Heart right ventricle (tissue), 16 donors: Measurements from ENCODE around the gene SUMO3. TPM values are rescaled to one million over a fixed set of nuclear protein-coding genes. Genes with fewer than 3 reads are reported as not detected.

ENCODE experiments used
- ATAC-seq, 8 donors: fragments of 200-7000 bp; cut with Tn5 transposase; one replicate each; pipeline ENCODE4 v1.9.1; 2020; ENCODE audit warnings: mild to moderate bottlenecking in 8 of 8, moderate library complexity in 8 of 8, moderate number of reproducible peaks in 1 of 8
- DNase-seq, 2 donors: peaks; one replicate each; pipeline ENCODE4 v3.0.0-alpha.2; 2020
- H3K27ac ChIP-seq, 10 donors: fragments of 200-600 bp; sonication (generic) in 2 of 10; one replicate each; pipeline versions ENCODE4 v1.5.0 to v1.8.0; 2020 to 2022; ENCODE audit warnings: mild to moderate bottlenecking in 3 of 10
- H3K27me3 ChIP-seq, 7 donors: fragments of 200-600 bp; one replicate each; pipeline ENCODE4 v1.8.0; 2021 to 2022; ENCODE audit warnings: mild to moderate bottlenecking in 2 of 7
- H3K36me3 ChIP-seq, 9 donors: fragments of 200-600 bp; sonication (generic) in 1 of 9; one replicate each; pipeline versions ENCODE4 v1.5.0 to v1.8.0; 2020 to 2022; ENCODE audit warnings: mild to moderate bottlenecking in 2 of 9
- H3K4me1 ChIP-seq, 9 donors: fragments of 200-600 bp; sonication (generic) in 1 of 9; one replicate each; pipeline versions ENCODE4 v1.5.0 to v1.8.0; 2020 to 2022; ENCODE audit warnings: mild to moderate bottlenecking in 4 of 9
- H3K4me3 ChIP-seq, 10 donors: fragments of 200-600 bp; sonication (generic) in 2 of 10; one replicate each; pipeline versions ENCODE4 v1.5.0 to v1.8.0; 2020 to 2022; ENCODE audit warnings: mild to moderate bottlenecking in 7 of 10, moderate library complexity in 2 of 10
- H3K9me3 ChIP-seq, 11 donors: fragments of 200-600 bp in 10 of 11; sonication (generic) in 2 of 11; one replicate each; pipeline versions ENCODE4 v1.5.0 to v1.8.0; 2013 to 2022; ENCODE audit warnings: mild to moderate bottlenecking in 2 of 11, control low read depth in 1 of 11, moderate library complexity in 1 of 11
- WGBS, 2 donors: extraction: QIAGEN DNeasy Blood & Tissue Kit; methylation state at CpG; one replicate each; pipeline ENCODE4 v1.1.7; 2013; ENCODE audit warnings: inconsistent platforms in 1 of 2; 5-methylcytosine and 5-hydroxymethylcytosine counted together
- intact Hi-C, 10 donors: fragments of 100-400 bp; cut with DNase I; formaldehyde crosslinking; loops; one replicate each; pipeline versions ENCODE4 v1.11.1 to v1.14.2; 2022
- polyA plus RNA-seq, 2 donors: library from polyadenylated mRNA; stranded (reverse); fragments of 200-250 nt; gene quantifications; one replicate each; pipeline ENCODE4 v1.2.3, GENCODE V29; 2013
- total RNA-seq, 10 donors: library from RNA; stranded (reverse); fragmentation: NEBNext Ultra II Directional in 3 of 10; extraction: Animal tissue kit (Norgen Biotek cat#: 25700) in 3 of 10; gene quantifications; one replicate each; pipeline versions ENCODE4 v1.2.1 to v1.2.4, GENCODE V29; 2021 to 2023
- TF ChIP-seq, protein P1 (sequence below), 9 donors: fragments of 200-600 bp; sonication (generic) in 2 of 9; IDR thresholded peaks; one replicate each; pipeline versions ENCODE4 v1.5.0 to v1.8.0; 2021 to 2022; ENCODE audit warnings: antibody characterized with exemption in 9 of 9, mild to moderate bottlenecking in 5 of 9, moderate library complexity in 1 of 9
- donor health status: Arrhythmogenic right ventricular cardiomyopathy.
- donor health status: ischemic (EF 13 %, LVEDD 7.1; RV severe dilation, severe dysfunction).
- donor health status: healthy with polysubstance abuse.
- donor health status: DM: no; HTN: yes; CAD: no.
- donor health status: DM: no; HTN: no; CAD: no.
- donor health status: ischemic (EF 25% LVEDD 6.9; RV normal size, moderate dysfunction).
- donor health status: ischemic (EF 25% LVEDD 5.7; RV mildly dilated, moderate dysfunction).
- donor health status: healthy.
- donor health status: DM: yes; HTN: yes; CAD: no.
- donor health status: Ischemic cardiomyopathy.
- donor health status: ischemic (EF 35%, LVEDD 5.7; RV mildly dilated, moderate dysfunction).
- donor health status: nonischemic (EF 11% LVEDD 7.7; RV severe dilation, severe dysfunction).
- donor health status: DM: yes; HTN: yes; CAD: no.
- donor health status: PGD.
- donor health status: ischemic (EF 29% LVEDD 5.4; RV normal size, mild dysfunction).
- donor health status: nonischemic (EF 23%, LVEDD 6.1; RV moderate dilation, normal function).

The SUMO3 gene
- total and polyA plus RNA-seq, 12 donors: 14.9 to 80.9 (median 70.5) TPM

DNA sequence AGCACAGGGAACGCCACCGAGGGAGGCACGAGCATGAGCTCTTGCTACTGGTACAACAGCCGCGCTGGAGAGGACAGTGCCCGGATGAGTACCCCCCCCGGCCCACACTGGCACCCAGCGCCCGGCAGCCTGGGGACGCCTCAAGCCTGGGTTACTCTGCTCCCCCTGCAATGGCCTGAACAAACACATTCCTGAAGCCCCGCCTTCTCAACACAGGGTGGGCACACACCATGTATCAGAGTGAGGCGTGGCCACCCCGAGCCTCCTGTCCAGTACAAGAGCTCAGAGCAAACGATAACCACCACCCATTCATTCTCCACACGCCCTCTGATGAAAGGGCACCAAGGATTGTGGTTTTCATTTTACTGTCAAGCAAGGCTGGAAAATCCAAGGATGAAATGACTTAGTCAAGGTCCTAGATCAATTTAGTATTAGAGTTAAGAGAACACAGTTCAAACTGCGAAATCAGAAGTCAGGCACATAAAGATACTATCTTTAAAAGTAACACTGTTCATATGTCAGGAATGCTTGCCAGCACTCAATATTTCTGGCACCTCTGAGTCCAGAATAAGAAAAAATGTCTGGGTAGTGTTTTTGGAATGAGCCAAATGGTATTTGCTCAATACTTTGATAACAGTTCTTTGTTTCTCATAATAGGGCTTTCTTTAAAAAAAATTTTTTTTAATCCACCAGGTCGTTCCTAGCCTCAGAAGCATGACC is 38.3 kb downstream of the SUMO3 start:
- no peak overlapping the region for H3K27ac ChIP-seq
- H3K9me3 ChIP-seq: no peaks in the 10 kb centered on the region
- TF ChIP-seq, protein P1, sequence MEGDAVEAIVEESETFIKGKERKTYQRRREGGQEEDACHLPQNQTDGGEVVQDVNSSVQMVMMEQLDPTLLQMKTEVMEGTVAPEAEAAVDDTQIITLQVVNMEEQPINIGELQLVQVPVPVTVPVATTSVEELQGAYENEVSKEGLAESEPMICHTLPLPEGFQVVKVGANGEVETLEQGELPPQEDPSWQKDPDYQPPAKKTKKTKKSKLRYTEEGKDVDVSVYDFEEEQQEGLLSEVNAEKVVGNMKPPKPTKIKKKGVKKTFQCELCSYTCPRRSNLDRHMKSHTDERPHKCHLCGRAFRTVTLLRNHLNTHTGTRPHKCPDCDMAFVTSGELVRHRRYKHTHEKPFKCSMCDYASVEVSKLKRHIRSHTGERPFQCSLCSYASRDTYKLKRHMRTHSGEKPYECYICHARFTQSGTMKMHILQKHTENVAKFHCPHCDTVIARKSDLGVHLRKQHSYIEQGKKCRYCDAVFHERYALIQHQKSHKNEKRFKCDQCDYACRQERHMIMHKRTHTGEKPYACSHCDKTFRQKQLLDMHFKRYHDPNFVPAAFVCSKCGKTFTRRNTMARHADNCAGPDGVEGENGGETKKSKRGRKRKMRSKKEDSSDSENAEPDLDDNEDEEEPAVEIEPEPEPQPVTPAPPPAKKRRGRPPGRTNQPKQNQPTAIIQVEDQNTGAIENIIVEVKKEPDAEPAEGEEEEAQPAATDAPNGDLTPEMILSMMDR (IDR thresholded peaks at IDR 0.05): no peak
- no peaks in the 10 kb centered on the region for H3K27me3 ChIP-seq
- H3K4me3 ChIP-seq: no peak overlapping the region
- ATAC-seq (peak in 3 of 8 donors; percentile 19 to 44 (median 23)), DNase-seq (no peak)
- H3K4me1 ChIP-seq: peaks cover 0 to 16% (median 5%) of the 10 kb centered on the region in 9 donors
- 86 to 89% methylated on average over 17 of the region's 17 CpGs for WGBS, 2 donors
- intact Hi-C loops: loop anchor here in 1 of 10 donors (10.0 kb wide), 1 partner anchor 155 kb away; the partner anchor contains the start of gene KRTAP10-9
- peaks cover 0 to 65% (median 15%) of the 10 kb centered on the region in 9 donors for H3K36me3 ChIP-seq

DNA sequence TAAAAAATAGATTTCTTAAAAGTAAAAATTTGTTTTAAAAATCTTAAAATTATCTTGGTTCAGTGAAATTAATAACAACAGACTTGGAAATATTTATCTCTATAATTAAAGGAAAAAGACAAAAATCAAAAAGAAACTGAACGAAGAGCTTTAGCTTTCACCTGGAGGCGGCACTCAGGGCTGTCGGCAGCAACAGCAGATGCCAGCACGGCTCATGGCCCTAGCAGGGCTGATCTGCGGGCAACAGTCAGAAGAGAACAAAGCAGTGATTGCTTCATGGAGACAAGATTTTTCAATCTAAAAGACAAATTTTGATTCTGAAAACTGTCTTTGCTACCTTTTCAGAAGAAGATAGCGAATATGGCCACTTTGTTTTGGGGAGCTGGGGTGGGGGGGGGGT is 38.9 kb downstream of the SUMO3 start:
- intact Hi-C loops: no loop called here
- TF ChIP-seq, protein P1 (IDR thresholded peaks at IDR 0.05): no peak
- 91 to 96% methylated on average over 6 of the region's 6 CpGs for WGBS, 2 donors
- H3K36me3 ChIP-seq: peaks cover 0 to 69% (median 20%) of the 10 kb centered on the region in 9 donors
- H3K4me1 ChIP-seq: peaks cover 0 to 16% (median 5%) of the 10 kb centered on the region in 9 donors
- no peak for DNase-seq
- ATAC-seq: no peak
- H3K27ac ChIP-seq: no peak overlapping the region
- H3K27me3 ChIP-seq: no peaks in the 10 kb centered on the region
- no peaks in the 10 kb centered on the region for H3K9me3 ChIP-seq
- no peak overlapping the region for H3K4me3 ChIP-seq

DNA sequence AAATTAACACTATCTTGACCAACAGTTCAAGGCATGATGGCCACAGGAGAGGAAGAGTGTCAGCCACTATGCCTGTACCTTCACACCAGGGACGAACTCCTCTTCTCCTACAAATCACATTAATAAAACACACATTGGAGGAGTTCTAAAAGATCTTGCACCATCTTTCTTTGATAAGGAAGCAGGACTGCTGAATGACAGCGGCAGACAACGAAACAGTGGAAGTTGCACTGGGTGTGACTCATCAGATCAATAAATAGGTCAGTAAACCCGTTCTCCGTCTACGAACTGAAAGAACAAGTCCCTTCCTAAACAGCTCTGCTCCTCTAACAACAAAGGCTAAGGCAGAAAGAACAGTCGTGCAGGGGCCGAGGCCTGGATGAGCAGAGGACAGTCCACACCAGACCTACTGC is 39.4 kb downstream of the SUMO3 start:
- intact Hi-C loops: no loop called here
- Histone ChIP-seq H3K4me1 (peaks cover 0 to 16% (median 5%) of the 10 kb centered on the region in 9 donors), H3K9me3 (no peaks in the 10 kb centered on the region), H3K4me3 (no peak overlapping the region), H3K27me3 (no peaks in the 10 kb centered on the region), H3K27ac (no peak overlapping the region), H3K36me3 (peaks cover 0 to 74% (median 24%) of the 10 kb centered on the region in 9 donors)
- TF ChIP-seq, protein P1 (IDR thresholded peaks at IDR 0.05): no peak
- DNase-seq (no peak), ATAC-seq (no peak)
- WGBS, 2 donors: 88 to 93% methylated on average over 8 of the region's 8 CpGs

DNA sequence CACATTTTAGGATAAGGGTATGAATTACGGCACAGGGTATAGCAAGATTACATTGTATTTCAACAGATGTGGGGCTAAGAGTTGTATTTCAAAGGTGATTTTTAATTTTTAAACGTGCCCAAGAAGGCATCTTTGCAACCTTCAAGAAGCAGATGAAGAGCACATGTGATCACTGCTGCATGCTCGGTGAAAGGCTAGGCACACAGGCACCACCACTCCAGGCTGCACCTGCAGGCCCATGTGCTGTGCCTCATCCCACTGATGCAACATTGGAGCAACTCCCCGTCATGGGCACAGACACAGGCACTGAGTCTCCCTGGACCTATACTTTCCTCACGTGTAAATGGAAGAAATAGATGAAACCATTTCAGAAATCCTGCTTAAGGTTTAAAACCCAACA is 39.8 kb downstream of the SUMO3 start:
- ATAC-seq (peak in 1 of 8 donors; percentile 47), DNase-seq (no peak)
- WGBS, 2 donors: 92 to 95% methylated on average over 5 of the region's 5 CpGs

More for the DNA sequence above, 39.8 kb downstream of the SUMO3 start:
- peaks cover 0 to 78% (median 28%) of the 10 kb centered on the region in 9 donors for H3K36me3 ChIP-seq
- no peak overlapping the region for H3K27ac ChIP-seq
- no peaks in the 10 kb centered on the region for H3K27me3 ChIP-seq
- TF ChIP-seq, protein P1 (IDR thresholded peaks at IDR 0.05): no peak
- H3K9me3 ChIP-seq: no peaks in the 10 kb centered on the region
- peaks cover 0 to 16% (median 5%) of the 10 kb centered on the region in 9 donors for H3K4me1 ChIP-seq
- intact Hi-C loops: no loop called here
- H3K4me3 ChIP-seq: no peak overlapping the region
